ENCODE measurements around the gene ATG4B. TPM values are rescaled to one million over a fixed set of nuclear protein-coding genes. Genes with fewer than 3 reads are reported as not detected.

The ATG4B gene
- total and polyA plus RNA-seq, 2 of the 8 experiments (the other 6 are each of a cell fraction or from before 2014, with no cell fraction given): 103 to 155 TPM

DNA sequence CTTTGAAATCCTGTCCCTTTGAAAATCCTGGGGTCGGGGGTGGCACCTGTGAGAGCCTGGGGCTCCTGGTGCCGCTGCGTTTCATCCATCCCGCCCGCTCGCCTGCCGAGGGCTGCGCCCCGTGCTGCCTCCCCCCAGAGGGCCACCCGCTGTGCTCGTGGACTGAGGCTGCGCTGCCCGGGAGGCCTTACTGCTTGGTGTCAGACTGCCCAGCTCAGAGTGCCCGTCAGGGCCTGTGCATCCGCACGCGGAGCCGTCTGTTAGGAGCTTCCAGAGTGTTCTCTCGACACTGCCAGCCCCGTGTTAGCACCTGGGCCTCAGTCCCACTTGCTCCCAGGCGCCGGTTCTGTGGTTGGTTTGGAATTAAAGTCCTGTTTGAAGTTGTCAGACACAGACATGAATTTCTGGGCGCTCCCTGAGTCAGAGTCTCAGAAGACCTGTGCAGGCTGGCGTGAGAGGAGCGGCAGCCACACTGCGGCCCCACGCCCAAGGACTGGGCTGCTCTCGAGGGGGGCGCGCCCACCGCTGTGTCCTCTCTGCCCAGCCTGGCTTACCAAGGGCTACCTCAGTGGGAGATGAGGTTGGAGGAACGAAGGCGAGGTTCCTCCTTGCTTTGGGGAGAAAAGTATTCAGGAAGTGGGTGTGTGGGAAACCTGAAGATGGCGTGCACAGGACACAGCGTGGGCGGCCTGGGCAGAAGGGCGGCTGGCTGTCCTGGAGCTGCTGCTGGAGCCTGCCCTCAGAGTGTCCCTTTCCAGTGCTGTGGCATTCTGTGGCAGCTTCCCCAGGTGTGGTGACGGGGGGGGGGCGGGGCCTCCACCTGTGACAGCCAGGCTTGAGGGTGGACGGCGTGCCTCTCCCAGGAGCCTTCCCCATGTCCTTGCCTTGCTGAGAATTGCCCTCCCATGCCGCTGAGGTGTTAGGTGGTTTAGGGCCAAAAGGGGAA lies 35.0 kb downstream of the ATG4B start (continued):
- no peak for TF ChIP-seq E2F6 (IDR thresholded peaks at IDR 0.05)
- no peak for TF ChIP-seq SP4 (IDR thresholded peaks at IDR 0.05; ENCODE audit: low read length)
- TF ChIP-seq SIRT6 (IDR thresholded peaks at IDR 0.05; ENCODE audit: low read length): no peak
- TF ChIP-seq BRCA1 (IDR thresholded peaks at IDR 0.05; ENCODE audit: low read depth, low read length): no peak
- no peak for TF ChIP-seq SIX5 (IDR thresholded peaks at IDR 0.05; ENCODE audit: low read depth, low read length)
- TF ChIP-seq RFX5 (IDR thresholded peaks at IDR 0.05; ENCODE audit: borderline replicate concordance, low read depth, low read length): no peak
- TF ChIP-seq KDM4A (IDR thresholded peaks at IDR 0.05; ENCODE audit: low read depth, low read length, severe bottlenecking): no peak
- no peak for TF ChIP-seq RBBP5 (IDR thresholded peaks at IDR 0.05; ENCODE audit: borderline replicate concordance, low read depth, low read length)
- no peak for TF ChIP-seq TBP (IDR thresholded peaks at IDR 0.05; ENCODE audit: low read depth, low read length)

Measured in H1 (cell line).